ENCODE results near the gene PTPN7. TPM values are rescaled to one million over a fixed set of nuclear protein-coding genes. Genes with fewer than 3 reads are reported as not detected.
"Not testable (repeated sequence)": the region's sequence is repeated elsewhere in the genome, so short reads cannot be mapped to it uniquely, and the experiment has no call there.

PTPN7 gene
- total RNA-seq, 2 experiments from 2014 or later, result 242 to 255 TPM

DNA sequence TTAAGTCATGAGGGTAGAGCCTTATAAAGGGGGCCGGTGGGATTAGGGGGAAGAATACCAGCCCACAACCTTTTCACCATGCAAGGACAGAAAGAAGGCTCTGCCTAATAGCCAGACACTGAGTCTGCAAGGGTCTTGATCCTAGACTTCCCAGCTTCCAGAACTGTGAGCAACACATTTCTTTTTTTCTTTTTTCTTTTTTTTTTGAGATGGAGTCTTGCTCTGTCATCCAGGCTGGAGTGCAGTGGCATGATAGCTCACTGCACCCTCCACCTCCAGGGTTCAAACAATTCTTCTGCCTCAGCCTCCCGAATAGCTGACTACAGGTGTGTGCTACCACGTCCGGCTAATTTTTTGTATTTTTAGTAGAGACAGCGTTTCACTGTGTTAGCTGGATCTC, 14.1 kb downstream of the PTPN7 start:
- Mint-ChIP-seq H3K36me3 (ENCODE audit: low read depth) (peaks cover 39% of the 10 kb centered on the region), H3K4me3 (no peak overlapping the region), H3K27me3 (ENCODE audit: low read depth) (no peaks in the 10 kb centered on the region), H3K4me1 (ENCODE audit: low read depth) (peaks cover 36% of the 10 kb centered on the region), H3K9me3 (ENCODE audit: insufficient read depth) (no peaks in the 10 kb centered on the region), H3K27ac (peak overlapping the region; percentile 43)
- DNase-seq (no peak), ATAC-seq (no peak)
- CTCF ChIA-PET, result interaction anchor here (1.6 to 6.4 kb wide), 3 partner anchors 10 to 15 kb away, joined by 4 to 39 read pairs (median 16); partner anchors contain the start of gene PTPN7
- POLR2A ChIA-PET, result interaction anchor here (0.8 to 8.4 kb wide), 2 partner anchors 11 to 13 kb away, joined by 3 to 103 read pairs; partner anchors contain the start of gene PTPN7

DNA sequence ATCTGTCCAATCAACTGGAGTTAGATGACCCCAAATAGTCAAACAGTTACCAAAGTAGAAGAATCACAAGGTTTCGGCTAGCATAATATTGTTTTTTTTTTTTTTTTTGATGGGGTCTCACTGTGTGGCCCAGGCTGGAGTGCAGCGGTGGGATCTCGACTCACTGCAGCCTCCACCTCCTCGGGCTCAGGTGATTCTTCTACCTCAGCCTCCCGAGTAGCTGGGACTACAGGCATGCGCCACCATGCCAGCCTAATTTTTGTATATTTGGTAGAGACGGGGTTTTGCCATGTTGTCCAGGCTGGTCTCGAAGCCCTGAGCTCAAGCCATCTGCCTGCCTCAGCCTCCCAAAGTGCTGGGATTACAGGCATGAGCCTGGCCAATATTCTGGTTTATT, 14.7 kb downstream of the PTPN7 start:
- H3K9me3 Mint-ChIP-seq (ENCODE audit: insufficient read depth); DNase-seq; H3K27me3 Mint-ChIP-seq (ENCODE audit: low read depth); ATAC-seq: not testable (repeated sequence)
- Mint-ChIP-seq H3K36me3 (ENCODE audit: low read depth) (peaks cover 33% of the 10 kb centered on the region), H3K27ac (peak overlapping the region; percentile 89), H3K4me3 (peak overlapping the region; percentile 74), H3K4me1 (ENCODE audit: low read depth) (peaks cover 31% of the 10 kb centered on the region)
- CTCF ChIA-PET, result interaction anchor here (1.6 to 6.4 kb wide), 3 partner anchors 11 to 16 kb away, joined by 4 to 39 read pairs (median 16); partner anchors contain the start of gene PTPN7
- POLR2A ChIA-PET, result interaction anchor here (0.8 to 8.4 kb wide), 2 partner anchors 11 to 14 kb away, joined by 3 to 103 read pairs; partner anchors contain the start of gene PTPN7

DNA sequence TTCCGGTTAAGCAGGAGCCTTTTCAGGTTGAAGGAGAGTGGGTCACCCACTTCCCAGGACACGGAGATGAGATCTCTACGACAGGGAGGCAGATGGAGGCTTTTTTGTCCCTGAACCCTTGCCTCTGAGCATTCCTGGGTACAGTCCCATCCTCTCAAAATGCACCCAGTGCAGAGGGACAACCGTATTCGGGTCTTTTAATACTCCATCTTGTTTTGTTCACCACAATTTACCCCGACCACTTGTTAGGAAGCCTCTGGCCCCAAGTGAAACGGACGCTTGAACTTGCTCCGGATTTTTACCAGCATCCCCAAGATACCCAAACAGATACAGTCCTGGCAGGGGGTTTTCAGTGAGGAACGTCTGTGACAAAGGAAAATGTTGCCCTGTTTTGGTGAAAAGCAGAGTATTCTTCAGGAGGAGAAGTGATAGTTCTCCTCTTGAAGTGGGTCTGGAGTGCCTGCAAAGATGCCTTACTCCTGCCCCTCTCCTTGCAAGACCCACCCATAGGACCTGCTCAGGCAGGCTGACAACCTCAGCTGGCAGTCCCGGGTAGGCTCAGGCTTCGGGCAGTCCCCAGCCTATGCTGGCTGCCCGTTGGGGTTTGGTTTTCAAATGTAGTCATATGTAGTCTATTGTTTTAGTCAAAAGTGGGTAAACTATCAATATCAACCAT, 15.2 kb downstream of the PTPN7 start:
- CTCF ChIA-PET, result interaction anchor here (1.6 to 6.4 kb wide), 5 partner anchors 10 to 16 kb away, joined by 4 to 39 read pairs (median 19); partner anchors contain the start of gene PTPN7
- ATAC-seq (peak; percentile 22), DNase-seq (peak; percentile 49)
- no peaks in the 10 kb centered on the region for H3K27me3 Mint-ChIP-seq (ENCODE audit: low read depth)
- peaks cover 29% of the 10 kb centered on the region for H3K4me1 Mint-ChIP-seq (ENCODE audit: low read depth)
- POLR2A ChIA-PET, result interaction anchor here (1.1 to 8.4 kb wide), 2 partner anchors 14 to 20 kb away, joined by 3 to 103 read pairs; partner anchors contain the start of gene PTPN7
- peak overlapping the region; percentile 89 for H3K27ac Mint-ChIP-seq
- peak overlapping the region; percentile 74 for H3K4me3 Mint-ChIP-seq
- peaks cover 33% of the 10 kb centered on the region for H3K36me3 Mint-ChIP-seq (ENCODE audit: low read depth)
- H3K9me3 Mint-ChIP-seq (ENCODE audit: insufficient read depth), result no peaks in the 10 kb centered on the region

DNA sequence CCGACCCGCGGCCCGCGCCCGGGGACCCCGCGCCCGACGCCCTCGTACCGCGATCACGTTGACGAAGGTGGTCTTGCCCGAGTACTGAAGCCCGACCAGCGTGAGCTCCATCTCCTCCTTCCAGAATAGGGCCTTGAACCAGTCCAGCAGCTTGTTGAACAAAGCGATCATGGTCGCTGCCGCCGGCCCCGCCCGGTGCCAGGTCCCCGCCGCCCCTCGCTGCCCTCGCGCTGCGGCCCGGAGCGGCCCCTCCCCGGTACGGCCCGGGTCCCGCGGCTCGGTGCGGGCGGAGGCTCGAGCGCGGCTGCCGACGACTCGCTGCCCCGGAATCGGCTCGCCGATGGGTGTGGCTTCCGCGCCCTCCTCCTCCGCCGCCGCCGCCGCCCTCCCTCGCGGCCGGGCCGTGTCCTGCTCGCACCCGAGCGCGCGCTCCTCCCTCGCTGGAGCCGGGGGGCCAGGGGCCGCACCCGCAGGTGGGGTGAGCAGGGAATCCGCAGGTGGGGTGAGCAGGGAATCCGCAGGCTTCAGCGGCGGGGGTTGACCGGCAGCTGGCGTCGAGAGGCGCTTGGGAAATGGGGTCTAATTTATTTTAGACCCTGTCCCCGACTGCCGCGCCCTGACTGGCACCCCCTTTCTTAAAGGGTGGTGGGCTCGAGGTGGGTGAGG, 15.9 kb downstream of the PTPN7 start, which contains the start of gene ARL8A:
TSS of gene ARL8A (minus strand) at position 336 of the 666 bp plus-strand sequence. CDS start at position 171, 165 bp downstream.
- peak; percentile 74 for DNase-seq

DNA sequence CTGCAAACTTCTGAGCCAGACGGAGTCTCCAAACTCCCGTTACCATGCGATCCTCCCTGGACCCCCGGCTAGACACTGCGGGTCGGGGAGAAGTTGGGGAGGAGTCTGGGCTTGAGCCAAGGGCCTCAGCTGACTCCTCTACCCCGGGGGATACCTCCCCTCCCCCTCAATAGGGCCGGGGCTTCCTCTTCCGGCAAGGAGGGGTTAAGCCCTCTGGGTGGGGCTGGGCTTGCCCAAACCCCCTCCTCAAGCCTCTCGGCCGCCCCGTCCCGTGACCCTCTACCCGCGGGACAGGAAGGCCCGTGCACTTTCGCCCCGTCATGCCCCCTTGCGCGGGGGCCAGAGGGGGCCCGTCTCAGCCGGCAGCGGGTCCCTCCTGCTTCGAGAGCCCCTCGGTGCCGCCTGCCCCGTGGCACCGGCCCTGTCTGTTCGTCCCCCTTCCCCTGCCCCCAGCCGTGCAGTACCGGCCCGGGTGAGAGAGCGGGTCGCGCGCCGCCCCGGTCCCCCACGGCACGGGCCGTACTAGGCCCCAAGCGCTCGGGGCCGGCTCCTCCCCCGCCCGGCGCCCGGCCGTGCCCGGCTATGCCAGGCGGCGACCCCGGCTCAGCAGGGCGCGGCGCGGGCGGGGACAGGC, 16.5 kb downstream of the PTPN7 start:
- Mint-ChIP-seq H3K4me1 (ENCODE audit: low read depth) (peaks cover 30% of the 10 kb centered on the region), H3K36me3 (ENCODE audit: low read depth) (peaks cover 26% of the 10 kb centered on the region), H3K9me3 (ENCODE audit: insufficient read depth) (no peaks in the 10 kb centered on the region), H3K27me3 (ENCODE audit: low read depth) (no peaks in the 10 kb centered on the region), H3K4me3 (peak overlapping the region; percentile 98), H3K27ac (peak overlapping the region; percentile 94)
- ChIA-PET CTCF (interaction anchor here (1.2 to 6.4 kb wide), 6 partner anchors 9 to 248 kb away, joined by 3 to 39 read pairs (median 12); partner anchors contain the start of gene PTPN7), POLR2A (interaction anchor here (1.1 to 8.4 kb wide), 4 partner anchors 9 to 22 kb away, joined by 3 to 103 read pairs (median 4); partner anchors contain the start of gene PTPN7)
- peak; percentile 34 for DNase-seq
- ATAC-seq, result peak; percentile 65

More for the DNA sequence above, 15.9 kb downstream of the PTPN7 start, which contains the start of gene ARL8A:
- Mint-ChIP-seq H3K27ac (peak within 1 kb of the TSS; percentile 94), H3K27me3 (ENCODE audit: low read depth) (no peaks in the 10 kb centered on the region), H3K4me1 (ENCODE audit: low read depth) (peaks cover 28% of the 10 kb centered on the region), H3K9me3 (ENCODE audit: insufficient read depth) (no peaks in the 10 kb centered on the region), H3K4me3 (peak within 1 kb of the TSS; percentile 98), H3K36me3 (ENCODE audit: low read depth) (peaks cover 32% of the 10 kb centered on the region)
- POLR2A ChIA-PET, result interaction anchor here (1.1 to 8.4 kb wide), 2 partner anchors 15 to 21 kb away, joined by 3 to 103 read pairs; partner anchors contain the start of gene PTPN7
- peak; percentile 85 for ATAC-seq
- CTCF ChIA-PET, result interaction anchor here (1.5 to 6.4 kb wide), 4 partner anchors 10 to 248 kb away, joined by 3 to 39 read pairs (median 19); partner anchors contain the start of gene PTPN7

DNA sequence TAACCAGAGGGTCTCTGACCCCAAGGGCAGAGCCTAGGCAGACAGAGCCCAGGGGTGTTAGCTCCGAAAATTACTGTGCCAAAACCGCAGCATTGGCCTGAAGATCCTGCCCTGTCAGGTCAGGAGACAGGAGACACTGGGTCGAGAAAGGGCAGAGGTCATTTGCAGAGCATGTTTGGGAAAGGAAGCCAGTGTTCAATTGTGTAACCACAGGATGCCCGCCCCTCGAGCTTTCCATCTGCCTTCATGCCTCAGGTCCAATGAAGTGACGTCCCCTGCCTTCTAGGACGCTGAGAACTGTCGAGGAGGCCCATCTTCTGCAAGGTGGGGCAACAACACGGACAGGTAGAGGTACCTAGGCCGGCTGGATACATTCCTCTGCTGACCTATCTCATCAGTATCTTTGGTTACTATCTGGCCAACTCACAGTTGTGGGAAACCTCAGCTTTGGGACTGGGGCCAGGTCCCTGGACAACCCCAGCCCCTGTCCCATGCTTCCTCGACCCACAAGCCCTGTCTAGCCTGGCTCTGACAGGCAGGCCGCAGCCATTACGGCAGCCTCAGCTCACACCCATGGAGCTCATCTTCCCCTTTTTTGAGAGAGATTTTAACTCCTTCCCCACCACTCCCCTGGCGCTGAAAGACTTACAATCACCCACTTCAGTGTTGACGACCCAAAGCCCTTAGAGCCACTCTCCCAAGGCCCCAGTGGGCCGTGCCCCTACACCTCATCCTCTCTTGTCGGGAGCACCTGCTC, 17.2 kb downstream of the PTPN7 start:
- H3K27ac Mint-ChIP-seq, result peak overlapping the region; percentile 94
- ChIA-PET CTCF (interaction anchor here (0.6 to 6.4 kb wide), 8 partner anchors 8 to 247 kb away, joined by 3 to 39 read pairs (median 5); partner anchors contain the start of genes ELF3 and PTPN7), POLR2A (interaction anchor here (0.6 to 8.4 kb wide), 4 partner anchors 8 to 933 kb away, joined by 3 to 103 read pairs (median 4); partner anchors contain the start of gene PTPN7)
- H3K36me3 Mint-ChIP-seq (ENCODE audit: low read depth), result peaks cover 22% of the 10 kb centered on the region
- peak overlapping the region; percentile 98 for H3K4me3 Mint-ChIP-seq
- DNase-seq (peak; percentile 41), ATAC-seq (peak; percentile 31)
- peaks cover 31% of the 10 kb centered on the region for H3K4me1 Mint-ChIP-seq (ENCODE audit: low read depth)
- H3K9me3 Mint-ChIP-seq (ENCODE audit: insufficient read depth), result no peaks in the 10 kb centered on the region
- no peaks in the 10 kb centered on the region for H3K27me3 Mint-ChIP-seq (ENCODE audit: low read depth)

DNA sequence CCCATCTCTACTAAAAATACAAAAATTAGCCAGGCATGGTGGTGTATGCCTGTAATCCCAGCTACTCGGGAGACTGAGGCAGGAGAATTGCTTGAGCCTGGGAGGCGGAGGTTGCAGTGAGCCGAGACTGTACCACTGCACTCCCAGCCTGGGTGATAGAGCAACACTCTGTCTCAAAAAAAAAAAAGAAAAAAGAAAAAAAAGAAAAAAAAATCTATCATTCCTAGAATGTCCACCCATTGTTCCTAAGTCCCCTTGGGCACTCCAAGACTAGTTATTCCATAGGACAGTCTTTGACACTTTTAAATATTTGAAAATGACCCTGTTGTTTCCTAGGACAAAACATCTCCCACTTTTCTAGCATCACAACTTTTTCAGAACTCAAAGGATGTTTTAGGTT, 18.9 kb downstream of the PTPN7 start:
- CTCF ChIA-PET, result interaction anchor here (2.4 kb wide), 1 partner anchor 13 kb away, joined by 6 read pairs; no protein-coding TSS in a partner anchor
- H3K4me3 Mint-ChIP-seq; H3K9me3 Mint-ChIP-seq (ENCODE audit: insufficient read depth); H3K27ac Mint-ChIP-seq; POLR2A ChIA-PET; DNase-seq; ATAC-seq; H3K27me3 Mint-ChIP-seq (ENCODE audit: low read depth): not testable (repeated sequence)
- Mint-ChIP-seq H3K4me1 (ENCODE audit: low read depth) (peaks cover 31% of the 10 kb centered on the region), H3K36me3 (ENCODE audit: low read depth) (peaks cover 18% of the 10 kb centered on the region)

DNA sequence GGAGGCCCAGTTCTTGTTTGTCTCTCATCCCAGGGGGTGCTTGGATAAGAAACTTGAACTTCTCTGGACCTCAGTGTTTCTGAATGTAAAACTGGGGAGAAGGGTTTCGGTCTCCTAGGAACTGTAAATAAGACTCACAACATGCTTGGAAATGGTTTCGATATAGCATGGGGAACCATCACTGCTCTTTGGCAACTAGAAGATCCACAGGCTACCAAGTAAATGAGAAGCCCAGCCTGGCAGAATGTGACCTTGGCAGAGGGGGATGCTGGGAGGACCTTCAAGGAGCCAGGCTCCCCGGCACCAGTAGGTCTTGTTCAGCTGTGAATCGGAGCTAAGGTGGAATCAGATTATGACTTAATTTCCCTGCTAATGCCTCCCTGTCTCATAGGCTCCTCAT, 19.6 kb downstream of the PTPN7 start:
- CTCF ChIA-PET, result interaction anchor here (2.4 kb wide), 1 partner anchor 14 kb away, joined by 6 read pairs; no protein-coding TSS in a partner anchor
- peaks cover 29% of the 10 kb centered on the region for H3K4me1 Mint-ChIP-seq (ENCODE audit: low read depth)
- H3K36me3 Mint-ChIP-seq (ENCODE audit: low read depth), result peaks cover 18% of the 10 kb centered on the region
- no peaks in the 10 kb centered on the region for H3K9me3 Mint-ChIP-seq (ENCODE audit: insufficient read depth)
- no peak overlapping the region for H3K4me3 Mint-ChIP-seq
- H3K27ac Mint-ChIP-seq, result no peak overlapping the region
- no peaks in the 10 kb centered on the region for H3K27me3 Mint-ChIP-seq (ENCODE audit: low read depth)
- no peak for DNase-seq
- POLR2A ChIA-PET, result no interaction called here
- no peak for ATAC-seq

DNA sequence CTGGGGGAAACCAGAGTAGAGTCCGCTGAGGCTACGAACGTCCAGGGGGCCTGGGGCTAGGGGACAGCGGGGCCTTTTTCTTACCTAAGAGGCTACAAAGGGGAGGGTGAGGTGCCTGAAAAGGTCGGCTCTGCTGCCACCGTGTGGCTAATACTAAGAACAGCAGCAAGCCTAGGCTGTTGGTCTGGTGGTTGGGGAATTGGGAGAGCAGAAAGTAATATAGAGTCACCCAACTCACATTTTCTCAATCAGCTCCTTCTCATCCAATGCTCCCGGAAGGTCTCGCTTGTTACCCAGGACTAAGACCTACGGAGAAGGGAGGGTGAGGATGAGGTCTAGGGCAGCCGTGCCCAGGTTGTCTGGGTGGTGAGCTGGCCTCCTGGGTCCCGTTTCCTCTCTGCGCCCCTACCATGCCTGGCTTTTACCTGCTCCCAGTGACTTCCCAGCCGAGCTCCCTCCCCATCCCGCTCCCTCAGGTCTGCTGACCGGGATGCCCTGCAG, 25.1 kb downstream of the PTPN7 start:
- Mint-ChIP-seq H3K4me1 (ENCODE audit: low read depth) (peaks cover 12% of the 10 kb centered on the region), H3K9me3 (ENCODE audit: insufficient read depth) (no peaks in the 10 kb centered on the region), H3K27me3 (ENCODE audit: low read depth) (no peaks in the 10 kb centered on the region), H3K4me3 (no peak overlapping the region), H3K27ac (no peak overlapping the region), H3K36me3 (ENCODE audit: low read depth) (peaks cover 18% of the 10 kb centered on the region)
- ChIA-PET CTCF (interaction anchor here (0.6 to 4.2 kb wide), 20 partner anchors 8 to 323 kb away, joined by 3 to 41 read pairs (median 6); partner anchors contain the start of genes ARL8A, ELF3, PTPN7 and SHISA4), POLR2A (interaction anchor here (1.1 to 1.4 kb wide), 3 partner anchors 8 to 25 kb away, joined by 3 to 4 read pairs (median 3); partner anchors contain the start of gene PTPN7)
- peak; percentile 77 for ATAC-seq
- DNase-seq, result peak; percentile 67

DNA sequence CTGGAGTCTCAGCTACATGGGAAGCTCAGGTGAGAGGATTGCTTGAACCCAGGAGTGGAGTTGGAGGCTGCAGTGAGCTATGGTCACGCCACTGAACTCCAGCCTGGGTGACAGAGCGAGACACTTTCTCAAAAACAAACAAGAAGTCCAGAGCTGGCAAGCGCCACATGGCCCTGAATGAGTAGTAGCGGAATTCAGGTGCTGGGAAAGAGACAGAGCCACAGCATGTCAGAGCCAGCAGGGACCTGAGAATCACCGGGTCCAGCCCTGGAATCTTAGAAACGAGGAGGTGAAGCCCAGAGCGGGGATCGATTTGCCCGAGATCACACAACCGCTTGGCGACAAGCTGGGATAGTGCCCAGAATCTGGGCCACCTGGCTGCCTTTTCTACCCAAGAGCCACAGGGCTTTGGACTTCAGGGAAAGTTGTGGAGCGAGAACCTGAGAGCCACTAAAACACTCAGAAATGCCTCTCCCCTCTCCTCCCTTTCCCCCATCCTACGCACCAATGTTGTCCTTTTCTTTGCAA, 25.7 kb downstream of the PTPN7 start:
- DNase-seq (no peak), ATAC-seq (no peak)
- Mint-ChIP-seq H3K4me3 (no peak overlapping the region), H3K4me1 (ENCODE audit: low read depth) (peaks cover 12% of the 10 kb centered on the region), H3K27ac (no peak overlapping the region), H3K27me3 (ENCODE audit: low read depth) (no peaks in the 10 kb centered on the region), H3K36me3 (ENCODE audit: low read depth) (peaks cover 18% of the 10 kb centered on the region), H3K9me3 (ENCODE audit: insufficient read depth) (no peaks in the 10 kb centered on the region)
- ChIA-PET POLR2A (interaction anchor here (1.1 to 1.4 kb wide), 2 partner anchors 8 to 11 kb away, joined by 3 read pairs; no protein-coding TSS in a partner anchor), CTCF (interaction anchor here (0.9 to 4.2 kb wide), 15 partner anchors 9 to 254 kb away, joined by 3 to 41 read pairs (median 9); partner anchors contain the start of genes ARL8A, ELF3 and SHISA4)
